Loucy (cell line): ENCODE results near the gene C3orf49.

ENCODE experiments used
- H2AFZ ChIP-seq: fragments of 200-600 bp; sonication (generic); 2 replicates; pipeline ENCODE4 v1.6.0; 2016; ENCODE audit warnings: antibody characterized with exemption, mild to moderate bottlenecking, low read length, moderate library complexity
- H3F3A ChIP-seq: fragments of 200-600 bp; 2 replicates; pipeline ENCODE4 v1.6.0; 2016; ENCODE audit warnings: antibody characterized with exemption, low read depth, mild to moderate bottlenecking
- H3K27me3 ChIP-seq: fragments of 200-600 bp; sonication (generic); 2 replicates; pipeline ENCODE4 v1.6.1; 2014; ENCODE audit warnings: low read length, mild to moderate bottlenecking; ENCODE audit not compliant: insufficient read depth, poor library complexity, severe bottlenecking
- H3K36me3 ChIP-seq: fragments of 200-600 bp; sonication (generic); 2 replicates; pipeline ENCODE4 v1.6.1; 2016; ENCODE audit warnings: low read length; ENCODE audit not compliant: insufficient read depth
- H3K4me1 ChIP-seq: fragments of 200-600 bp; sonication (generic); 2 replicates; pipeline ENCODE4 v1.5.1; 2014; ENCODE audit warnings: low read length, mild to moderate bottlenecking; ENCODE audit not compliant: insufficient read depth, poor library complexity, severe bottlenecking
- H3K4me2 ChIP-seq: fragments of 200-600 bp; sonication (generic); 2 replicates; pipeline ENCODE4 v1.6.0; 2014; ENCODE audit warnings: antibody characterized with exemption, low read length, low read depth, mild to moderate bottlenecking; ENCODE audit not compliant: poor library complexity, severe bottlenecking
- H3K4me3 ChIP-seq: fragments of 200-600 bp; sonication (generic); 2 replicates; pipeline ENCODE4 v1.5.1; 2014; ENCODE audit warnings: low read length, mild to moderate bottlenecking, mixed read lengths; ENCODE audit not compliant: poor library complexity, severe bottlenecking
- H3K79me2 ChIP-seq: fragments of 200-600 bp; sonication (generic); 2 replicates; pipeline ENCODE4 v1.6.1; 2014; ENCODE audit warnings: low read length; ENCODE audit not compliant: insufficient read depth
- H3K9ac ChIP-seq: fragments of 200-600 bp; sonication (generic); 2 replicates; pipeline ENCODE4 v1.6.0; 2014; ENCODE audit warnings: mild to moderate bottlenecking, low read depth, low read length, moderate library complexity; ENCODE audit not compliant: poor library complexity, severe bottlenecking
- H3K9me2 ChIP-seq: fragments of 200-600 bp; sonication (generic); replicated peaks from 2 replicates; pipeline ENCODE4 v1.6.1; 2016; ENCODE audit warnings: low read depth, low read length, mixed read lengths
- H3K9me3 ChIP-seq: fragments of 200-600 bp; sonication (generic); 2 replicates; pipeline ENCODE4 v1.6.1; 2014; ENCODE audit warnings: mild to moderate bottlenecking, antibody characterized with exemption, low read length, low read depth; ENCODE audit not compliant: insufficient read depth
- H4K20me1 ChIP-seq: fragments of 200-600 bp; sonication (generic); 2 replicates; pipeline ENCODE4 v1.6.0; 2014; ENCODE audit warnings: antibody characterized with exemption, low read length, mild to moderate bottlenecking; ENCODE audit not compliant: insufficient read depth, poor library complexity, severe bottlenecking
- CTCF ChIP-seq: fragments of 200-600 bp; sonication (generic); conservative IDR thresholded peaks from 2 replicates; pipeline ENCODE4 v1.5.1; 2014; ENCODE audit warnings: mild to moderate bottlenecking, antibody characterized with exemption, low read length
- EZH2phosphoT487 ChIP-seq: fragments of 200-600 bp; IDR thresholded peaks from 2 replicates; pipeline ENCODE4 v1.6.1; 2018; ENCODE audit warnings: antibody characterized with exemption, mild to moderate bottlenecking, moderate library complexity, borderline replicate concordance

Gene C3orf49

GRCh38 chr3:63892773-63893352 lies 73.8 kb downstream of the C3orf49 start:
- no peaks in the 10 kb centered on the region for H3K27me3 ChIP-seq
- H3K36me3 ChIP-seq = no peaks in the 10 kb centered on the region
- H3K9me2 ChIP-seq = no peaks in the 10 kb centered on the region
- peaks cover 86% of the 10 kb centered on the region for H3K79me2 ChIP-seq
- H3K9me3 ChIP-seq = no peaks in the 10 kb centered on the region
- TF ChIP-seq CTCF (no peak), EZH2phosphoT487 (no peak)
- H3F3A ChIP-seq = no peaks in the 10 kb centered on the region
- no peak overlapping the region for H3K4me2 ChIP-seq
- peaks cover 3% of the 10 kb centered on the region for H3K4me1 ChIP-seq
- no peak overlapping the region for H3K4me3 ChIP-seq
- H2AFZ ChIP-seq = no peak overlapping the region
- no peak overlapping the region for H3K9ac ChIP-seq
- H4K20me1 ChIP-seq = peaks cover 24% of the 10 kb centered on the region

GRCh38 chr3:63895422-63896189 lies 76.5 kb downstream of the C3orf49 start:
- peaks cover 67% of the 10 kb centered on the region for H3K79me2 ChIP-seq
- H3K27me3 ChIP-seq = no peaks in the 10 kb centered on the region
- TF ChIP-seq EZH2phosphoT487 = no peak
- TF ChIP-seq CTCF = no peak
- H3K4me3 ChIP-seq = no peak overlapping the region
- H3K9ac ChIP-seq = no peak overlapping the region
- no peaks in the 10 kb centered on the region for H3F3A ChIP-seq
- peaks cover 26% of the 10 kb centered on the region; the same call in 1 of the 2 replicates for H3K36me3 ChIP-seq
- no peaks in the 10 kb centered on the region for H3K9me2 ChIP-seq
- H2AFZ ChIP-seq = no peak overlapping the region
- H4K20me1 ChIP-seq = peaks cover 23% of the 10 kb centered on the region
- peaks cover 3% of the 10 kb centered on the region for H3K4me1 ChIP-seq
- no peak overlapping the region for H3K4me2 ChIP-seq
- no peaks in the 10 kb centered on the region for H3K9me3 ChIP-seq

GRCh38 chr3:63896332-63897030 lies 77.4 kb downstream of the C3orf49 start:
- H3K4me2 ChIP-seq = no peak overlapping the region
- no peaks in the 10 kb centered on the region for H3K9me2 ChIP-seq
- no peaks in the 10 kb centered on the region for H3K27me3 ChIP-seq
- no peaks in the 10 kb centered on the region for H3K9me3 ChIP-seq
- peaks cover 3% of the 10 kb centered on the region for H3K4me1 ChIP-seq
- H3F3A ChIP-seq = no peaks in the 10 kb centered on the region
- no peak for TF ChIP-seq CTCF
- no peak for TF ChIP-seq EZH2phosphoT487
- H3K4me3 ChIP-seq = no peak overlapping the region
- H4K20me1 ChIP-seq = peaks cover 23% of the 10 kb centered on the region
- H3K36me3 ChIP-seq = peaks cover 34% of the 10 kb centered on the region; the same call in 1 of the 2 replicates
- H2AFZ ChIP-seq = no peak overlapping the region
- peaks cover 65% of the 10 kb centered on the region for H3K79me2 ChIP-seq
- H3K9ac ChIP-seq = no peak overlapping the region
